SK-N-SH (cell line): Measurements from ENCODE around the gene RNU7-1. TPM values are rescaled to one million over a fixed set of nuclear protein-coding genes. Genes with fewer than 3 reads are reported as not detected.
"Not testable (repeated sequence)": the region's sequence is repeated elsewhere in the genome, so short reads cannot be mapped to it uniquely, and the experiment has no call there.

Source experiments
- CTCF ChIA-PET: fragments of 300-600, 350-600 bp; formaldehyde crosslinking; extraction: SDS; loops from one replicate; lab custom pipeline; 2021; lab: Yijun Ruan, JAX
- POLR2A ChIA-PET: fragments of 350-600 bp; sonication (Branson Sonifier 250); formaldehyde crosslinking; extraction: SDS; loops from one replicate; lab custom pipeline; 2020; ENCODE audit warnings: antibody characterized with exemption, inconsistent platforms; lab: Yijun Ruan, JAX
- DNase-seq: peaks from one replicate; pipeline ENCODE4 v3.0.0; 2012
- H2AFZ ChIP-seq: fragments of 200-600 bp; sonication (generic); 2 replicates; pipeline ENCODE4 v1.8.1; 2016; ENCODE audit warnings: antibody characterized with exemption, mild to moderate bottlenecking, low read depth
- H3F3A ChIP-seq: fragments of 200-600 bp; sonication (generic); replicated peaks from 2 replicates; pipeline ENCODE3; 2016; ENCODE audit warnings: antibody characterized with exemption, mild to moderate bottlenecking; ENCODE audit not compliant: insufficient read depth
- H3K27ac ChIP-seq, 2 experiments: fragments of 200-500 bp in 1 of 2; fragments of 200-600 bp in 1 of 2; sonication (Bioruptor generic) in 1 of 2; sonication (generic), shearing (Covaris generic) in 1 of 2; 2 replicates each; pipeline versions ENCODE4 v1.5.1 to v1.6.1; 2014 to 2016; ENCODE audit warnings: low read depth in 2 of 2, inconsistent platforms in 1 of 2, low read length in 1 of 2, mild to moderate bottlenecking in 1 of 2, mixed read lengths in 1 of 2
- H3K27me3 ChIP-seq: fragments of 200-600 bp; sonication (generic), shearing (Covaris generic); 2 replicates; pipeline ENCODE4 v1.6.1; 2016; ENCODE audit warnings: mixed run types; ENCODE audit not compliant: insufficient read depth
- H3K36me3 ChIP-seq, 2 experiments: fragments of 200-500 bp in 1 of 2; fragments of 200-600 bp in 1 of 2; sonication (Bioruptor generic) in 1 of 2; sonication (generic) in 1 of 2; replicated peaks in 1 of 2; 2 replicates each; pipeline versions ENCODE3 to v1.5.1; 2014 to 2016; ENCODE audit warnings: low read length in 1 of 2, mild to moderate bottlenecking in 1 of 2; ENCODE audit not compliant: insufficient read depth in 2 of 2, control insufficient read depth in 1 of 2
- H3K4me1 ChIP-seq, 2 experiments: fragments of 200-500 bp in 1 of 2; fragments of 200-600 bp in 1 of 2; sonication (Bioruptor generic) in 1 of 2; sonication (generic), shearing (Covaris generic) in 1 of 2; 2 replicates each; pipeline versions ENCODE4 v1.5.1 to v1.6.1; 2014 to 2016; ENCODE audit warnings: low read depth in 1 of 2, low read length in 1 of 2, mixed run types in 1 of 2; ENCODE audit not compliant: insufficient read depth in 2 of 2, control insufficient read depth in 1 of 2
- H3K4me2 ChIP-seq: fragments of 200-600 bp; sonication (generic), shearing (Covaris generic); 2 replicates; pipeline ENCODE4 v1.6.1; 2017; ENCODE audit warnings: mixed run types
- H3K4me3 ChIP-seq, 2 experiments: fragments of 200-500 bp in 1 of 2; fragments of 200-600 bp in 1 of 2; sonication (Bioruptor generic) in 1 of 2; sonication (generic), shearing (Covaris generic) in 1 of 2; 2 replicates each; pipeline versions ENCODE4 v1.5.1 to v1.8.1; 2014 to 2016; ENCODE audit warnings: low read depth in 2 of 2, inconsistent platforms in 1 of 2, low read length in 1 of 2, mild to moderate bottlenecking in 1 of 2, mixed read lengths in 1 of 2, moderate library complexity in 1 of 2
- H3K79me2 ChIP-seq: fragments of 200-600 bp; sonication (generic); 2 replicates; pipeline ENCODE4 v1.8.1; 2017; ENCODE audit warnings: mild to moderate bottlenecking; ENCODE audit not compliant: insufficient read depth
- H3K9ac ChIP-seq: fragments of 200-600 bp; sonication (generic); 2 replicates; pipeline ENCODE4 v1.6.1; 2017; ENCODE audit warnings: mixed run types
- H3K9me2 ChIP-seq: fragments of 200-600 bp; sonication (generic); 2 replicates; pipeline ENCODE4 v1.6.1; 2017; ENCODE audit warnings: mixed run types
- H3K9me3 ChIP-seq: fragments of 200-600 bp; sonication (generic); 2 replicates; pipeline ENCODE4 v1.6.1; 2017; ENCODE audit warnings: mixed run types, mild to moderate bottlenecking, moderate library complexity
- H4K20me1 ChIP-seq: fragments of 200-600 bp; sonication (generic); 2 replicates; pipeline ENCODE4 v1.6.1; 2017; ENCODE audit warnings: mild to moderate bottlenecking, mixed run types; ENCODE audit not compliant: insufficient read depth
- ELF1 ChIP-seq: IDR thresholded peaks from 2 replicates; pipeline ENCODE4 v1.4.0; 2012
- EP300 ChIP-seq, 2 experiments: IDR thresholded peaks; 2 replicates each; pipeline versions ENCODE4 v1.4.0 to v1.6.1; 2012; ENCODE audit warnings: borderline replicate concordance in 1 of 2, low read depth in 1 of 2, low read length in 1 of 2
- EZH2phosphoT487 ChIP-seq: fragments of 200-600 bp; sonication (generic); IDR thresholded peaks from 2 replicates; pipeline ENCODE4 v1.6.1; 2017; ENCODE audit warnings: low read depth, mixed run types, mild to moderate bottlenecking, antibody characterized with exemption, moderate library complexity, borderline replicate concordance
- GABPA ChIP-seq: IDR thresholded peaks from 2 replicates; pipeline ENCODE4 v1.4.0; 2012; ENCODE audit warnings: low read depth, mild to moderate bottlenecking
- MXI1 ChIP-seq: IDR thresholded peaks from 2 replicates; pipeline ENCODE4 v1.6.1; 2012; ENCODE audit warnings: mild to moderate bottlenecking, low read depth, low read length, improper control_type of control experiment
- POLR2AphosphoS5 ChIP-seq: IDR thresholded peaks from 2 replicates; pipeline ENCODE4 v1.6.1; 2012; ENCODE audit warnings: low read depth, low read length
- RCOR1 ChIP-seq: fragments of 150-350 bp; IDR thresholded peaks from 2 replicates; pipeline ENCODE4 v1.6.1; 2017; ENCODE audit warnings: antibody characterized with exemption, low read length
- RFX5 ChIP-seq: IDR thresholded peaks from 2 replicates; pipeline ENCODE4 v1.6.1; 2012; ENCODE audit warnings: mild to moderate bottlenecking, improper control_type of control experiment, low read length
- RXRA ChIP-seq: IDR thresholded peaks from 2 replicates; pipeline ENCODE4 v1.4.0; 2012; ENCODE audit warnings: low read depth, mild to moderate bottlenecking, borderline replicate concordance
- SIN3A ChIP-seq: IDR thresholded peaks from 2 replicates; pipeline ENCODE4 v1.6.1; 2012; ENCODE audit warnings: low read depth, mild to moderate bottlenecking, low read length, moderate library complexity, borderline replicate concordance
- SMC3 ChIP-seq: IDR thresholded peaks from 2 replicates; pipeline ENCODE4 v1.6.1; 2012; ENCODE audit warnings: low read depth, low read length, improper control_type of control experiment
- TEAD4 ChIP-seq: IDR thresholded peaks from 2 replicates; pipeline ENCODE4 v1.4.0; 2012; ENCODE audit warnings: mild to moderate bottlenecking, borderline replicate concordance; ENCODE audit not compliant: insufficient read depth
- WGBS: methylation state at CpG from one replicate; pipeline ENCODE4 v1.1.6; 2017; ENCODE audit warnings: low lambda C conversion rate; 5-methylcytosine and 5-hydroxymethylcytosine counted together
- polyA plus RNA-seq, 3 experiments: library from polyadenylated mRNA; depleted of rRNA; stranded (reverse); fragments of >200 nt; gene quantifications; 2 replicates each; pipeline ENCODE4 v1.2.3, GENCODE V29; 2012
- TF ChIP-seq, protein P1 (sequence below): fragments of 150-350 bp; IDR thresholded peaks from 2 replicates; pipeline ENCODE4 v1.6.1; 2016; ENCODE audit warnings: mild to moderate bottlenecking, low read depth, low read length
- TF ChIP-seq, protein P2 (sequence below): fragments of 200-600 bp; sonication (generic); IDR thresholded peaks from 2 replicates; pipeline ENCODE4 v1.6.1; 2017; ENCODE audit warnings: antibody characterized with exemption, mild to moderate bottlenecking, moderate library complexity
- TF ChIP-seq, protein P3 (sequence below): IDR thresholded peaks from 2 replicates; pipeline ENCODE4 v1.4.0; 2012; ENCODE audit warnings: low read depth
- TF ChIP-seq, protein P4 (sequence below): IDR thresholded peaks from 2 replicates; pipeline ENCODE4 v1.4.0; 2012; ENCODE audit warnings: low read depth, borderline replicate concordance

RNU7-1 gene
- polyA plus RNA-seq, 1 of the 3 experiments (the other 2 are of a cell fraction), result not detected

DNA sequence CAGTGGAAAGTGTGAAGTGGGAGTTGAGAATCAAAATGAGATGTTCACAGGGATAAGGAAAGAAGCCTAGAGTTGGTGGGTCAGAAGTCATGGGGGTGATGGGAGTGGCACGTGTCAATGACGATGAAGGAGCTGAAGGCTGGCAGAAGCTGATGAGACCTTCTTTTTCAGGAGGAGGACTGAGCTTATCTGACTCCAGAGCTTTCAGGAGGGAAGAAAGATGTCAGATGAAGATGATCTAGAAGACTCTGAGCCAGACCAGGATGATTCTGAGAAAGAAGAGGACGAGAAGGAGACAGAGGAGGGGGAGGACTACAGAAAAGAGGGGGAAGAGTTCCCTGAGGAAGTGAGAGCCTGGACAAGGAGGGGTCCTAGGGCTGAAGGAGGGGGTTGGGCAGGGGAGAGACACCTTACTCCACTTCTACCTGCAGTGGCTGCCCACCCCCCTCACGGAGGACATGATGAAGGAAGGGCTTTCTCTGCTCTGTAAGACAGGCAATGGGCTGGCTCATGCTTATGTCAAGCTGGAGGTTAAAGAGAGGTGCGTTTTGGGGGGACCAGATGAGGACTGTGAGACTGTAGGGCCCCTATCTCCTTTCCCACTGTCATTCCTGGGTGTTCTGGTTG is 38.1 kb upstream of the RNU7-1 start:
- Histone ChIP-seq H3K36me3 (peaks cover 0 to 5% of the 10 kb centered on the region in 2 experiments), H3K9me3 (no peaks in the 10 kb centered on the region), H3K4me1 (peaks cover 9 to 10% of the 10 kb centered on the region in 2 experiments; a peak in 2 of 4 replicates), H3K9ac (peak overlapping the region; percentile 97), H3F3A (peaks cover 4% of the 10 kb centered on the region), H3K79me2 (no peaks in the 10 kb centered on the region), H3K4me3 (peak overlapping the region; percentile 72 to 98), H4K20me1 (no peaks in the 10 kb centered on the region), H3K4me2 (peak overlapping the region; percentile 99), H2AFZ (peak overlapping the region; percentile 99; the same call in 1 of the 2 replicates), H3K9me2 (no peaks in the 10 kb centered on the region), H3K27ac (peak overlapping the region in 1 of 2 experiments; percentile 78; a peak in 2 of 4 replicates), H3K27me3 (no peaks in the 10 kb centered on the region)
- WGBS, result 67% methylated on average over 5 of the region's 5 CpGs
- ChIA-PET POLR2A (interaction anchor here (0.9 to 2.2 kb wide), 6 partner anchors 9 to 38 kb away, joined by 4 to 6 read pairs (median 5); partner anchors contain the start of genes C12orf57, ENO2, RNU7-1 and SPSB2), CTCF (interaction anchor here (0.6 to 2.9 kb wide), 6 partner anchors 14 to 444 kb away, joined by 3 to 19 read pairs (median 6); partner anchors contain the start of gene SPSB2)
- no peak for TF ChIP-seq SMC3
- no peak for TF ChIP-seq EP300 (IDR thresholded peaks at IDR 0.05; ENCODE audit: borderline replicate concordance in 1 of 2, low read depth in 1 of 2, low read length in 1 of 2)
- no peak for TF ChIP-seq TEAD4
- TF ChIP-seq, protein P1, sequence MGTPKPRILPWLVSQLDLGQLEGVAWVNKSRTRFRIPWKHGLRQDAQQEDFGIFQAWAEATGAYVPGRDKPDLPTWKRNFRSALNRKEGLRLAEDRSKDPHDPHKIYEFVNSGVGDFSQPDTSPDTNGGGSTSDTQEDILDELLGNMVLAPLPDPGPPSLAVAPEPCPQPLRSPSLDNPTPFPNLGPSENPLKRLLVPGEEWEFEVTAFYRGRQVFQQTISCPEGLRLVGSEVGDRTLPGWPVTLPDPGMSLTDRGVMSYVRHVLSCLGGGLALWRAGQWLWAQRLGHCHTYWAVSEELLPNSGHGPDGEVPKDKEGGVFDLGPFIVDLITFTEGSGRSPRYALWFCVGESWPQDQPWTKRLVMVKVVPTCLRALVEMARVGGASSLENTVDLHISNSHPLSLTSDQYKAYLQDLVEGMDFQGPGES, result no peak
- no peak for TF ChIP-seq GABPA
- TF ChIP-seq, protein P2, sequence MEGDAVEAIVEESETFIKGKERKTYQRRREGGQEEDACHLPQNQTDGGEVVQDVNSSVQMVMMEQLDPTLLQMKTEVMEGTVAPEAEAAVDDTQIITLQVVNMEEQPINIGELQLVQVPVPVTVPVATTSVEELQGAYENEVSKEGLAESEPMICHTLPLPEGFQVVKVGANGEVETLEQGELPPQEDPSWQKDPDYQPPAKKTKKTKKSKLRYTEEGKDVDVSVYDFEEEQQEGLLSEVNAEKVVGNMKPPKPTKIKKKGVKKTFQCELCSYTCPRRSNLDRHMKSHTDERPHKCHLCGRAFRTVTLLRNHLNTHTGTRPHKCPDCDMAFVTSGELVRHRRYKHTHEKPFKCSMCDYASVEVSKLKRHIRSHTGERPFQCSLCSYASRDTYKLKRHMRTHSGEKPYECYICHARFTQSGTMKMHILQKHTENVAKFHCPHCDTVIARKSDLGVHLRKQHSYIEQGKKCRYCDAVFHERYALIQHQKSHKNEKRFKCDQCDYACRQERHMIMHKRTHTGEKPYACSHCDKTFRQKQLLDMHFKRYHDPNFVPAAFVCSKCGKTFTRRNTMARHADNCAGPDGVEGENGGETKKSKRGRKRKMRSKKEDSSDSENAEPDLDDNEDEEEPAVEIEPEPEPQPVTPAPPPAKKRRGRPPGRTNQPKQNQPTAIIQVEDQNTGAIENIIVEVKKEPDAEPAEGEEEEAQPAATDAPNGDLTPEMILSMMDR, result no peak
- TF ChIP-seq, protein P3, sequence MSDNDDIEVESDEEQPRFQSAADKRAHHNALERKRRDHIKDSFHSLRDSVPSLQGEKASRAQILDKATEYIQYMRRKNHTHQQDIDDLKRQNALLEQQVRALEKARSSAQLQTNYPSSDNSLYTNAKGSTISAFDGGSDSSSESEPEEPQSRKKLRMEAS, result no peak
- no peak for TF ChIP-seq RCOR1
- TF ChIP-seq MXI1, result no peak
- no peak for TF ChIP-seq EZH2phosphoT487
- TF ChIP-seq, protein P4, sequence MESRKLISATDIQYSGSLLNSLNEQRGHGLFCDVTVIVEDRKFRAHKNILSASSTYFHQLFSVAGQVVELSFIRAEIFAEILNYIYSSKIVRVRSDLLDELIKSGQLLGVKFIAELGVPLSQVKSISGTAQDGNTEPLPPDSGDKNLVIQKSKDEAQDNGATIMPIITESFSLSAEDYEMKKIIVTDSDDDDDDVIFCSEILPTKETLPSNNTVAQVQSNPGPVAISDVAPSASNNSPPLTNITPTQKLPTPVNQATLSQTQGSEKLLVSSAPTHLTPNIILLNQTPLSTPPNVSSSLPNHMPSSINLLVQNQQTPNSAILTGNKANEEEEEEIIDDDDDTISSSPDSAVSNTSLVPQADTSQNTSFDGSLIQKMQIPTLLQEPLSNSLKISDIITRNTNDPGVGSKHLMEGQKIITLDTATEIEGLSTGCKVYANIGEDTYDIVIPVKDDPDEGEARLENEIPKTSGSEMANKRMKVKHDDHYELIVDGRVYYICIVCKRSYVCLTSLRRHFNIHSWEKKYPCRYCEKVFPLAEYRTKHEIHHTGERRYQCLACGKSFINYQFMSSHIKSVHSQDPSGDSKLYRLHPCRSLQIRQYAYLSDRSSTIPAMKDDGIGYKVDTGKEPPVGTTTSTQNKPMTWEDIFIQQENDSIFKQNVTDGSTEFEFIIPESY, result no peak
- TF ChIP-seq RXRA, result no peak
- no peak for TF ChIP-seq ELF1
- no peak for TF ChIP-seq POLR2AphosphoS5
- TF ChIP-seq RFX5, result no peak
- TF ChIP-seq SIN3A, result no peak
- DNase-seq, result no peak

DNA sequence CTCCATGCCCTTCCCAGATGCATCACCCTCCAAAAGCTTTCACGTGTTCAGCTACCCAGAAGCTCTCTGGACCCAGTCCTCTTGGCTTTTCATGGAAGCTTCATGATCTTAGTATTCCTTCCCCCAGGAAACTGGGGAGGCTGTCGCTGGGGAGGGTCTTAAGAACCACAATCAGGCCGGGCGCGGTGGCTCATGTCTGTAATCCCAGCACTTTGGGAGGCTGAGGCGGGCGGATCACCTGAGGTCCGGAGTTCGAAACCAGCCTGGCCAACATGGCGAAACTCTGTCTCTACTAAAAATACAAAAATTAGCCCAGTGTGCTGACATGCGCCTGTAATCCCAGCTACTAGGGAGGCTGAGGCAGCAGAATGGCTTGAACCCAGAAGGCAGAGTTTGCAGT is 35.5 kb upstream of the RNU7-1 start:
- POLR2A ChIA-PET, result interaction anchor here (1.6 kb wide), 1 partner anchor 17 kb away, joined by 5 read pairs; no protein-coding TSS in a partner anchor
- not testable (repeated sequence) for H3K36me3 ChIP-seq, H3F3A ChIP-seq, H3K27me3 ChIP-seq, H3K9me3 ChIP-seq, H3K4me2 ChIP-seq, H3K9me2 ChIP-seq, H3K4me1 ChIP-seq, H2AFZ ChIP-seq, DNase-seq, H4K20me1 ChIP-seq, H3K4me3 ChIP-seq, H3K79me2 ChIP-seq, H3K9ac ChIP-seq, H3K27ac ChIP-seq
- WGBS, result 95% methylated on average over 9 of the region's 11 CpGs
- CTCF ChIA-PET, result interaction anchor here (0.6 to 3.3 kb wide), 9 partner anchors 9 to 215 kb away, joined by 3 to 17 read pairs (median 4); partner anchors contain the start of genes C12orf57, RNU7-1 and SPSB2
